DMS53 treated with DMSO at 0.1 percent for 48 hours (cell line): ENCODE results near the gene SLC17A3.

ENCODE experiments used
- DNase-seq: peaks from one replicate; lab custom pipeline; 2025; ENCODE audit not compliant: unreplicated experiment; lab: John Stamatoyannopoulos, UW

SLC17A3 gene

GRCh38 chr6:25835442-25836283 is 38.4 kb downstream of the SLC17A3 start:
- no peak for DNase-seq

DNA sequence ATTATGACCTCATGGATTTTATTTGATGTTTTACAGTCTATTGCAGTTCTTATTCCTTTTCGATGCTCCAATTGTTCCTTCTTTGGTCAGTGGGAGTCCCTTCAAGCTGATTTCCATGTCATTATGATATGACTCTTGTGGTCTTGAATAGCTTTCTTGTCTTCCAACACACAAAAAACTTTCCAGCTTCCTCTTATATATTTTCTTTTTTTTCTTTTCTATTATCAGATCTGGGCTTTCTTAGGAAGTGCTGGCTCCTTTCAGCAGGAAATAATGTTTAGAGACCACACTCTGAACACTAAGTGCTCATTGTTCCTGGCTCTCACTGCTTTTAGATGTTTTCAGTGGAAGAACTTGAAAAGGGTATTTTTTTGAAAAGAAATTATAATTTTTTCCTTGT is 39.1 kb downstream of the SLC17A3 start:
- no peak for DNase-seq

DNA sequence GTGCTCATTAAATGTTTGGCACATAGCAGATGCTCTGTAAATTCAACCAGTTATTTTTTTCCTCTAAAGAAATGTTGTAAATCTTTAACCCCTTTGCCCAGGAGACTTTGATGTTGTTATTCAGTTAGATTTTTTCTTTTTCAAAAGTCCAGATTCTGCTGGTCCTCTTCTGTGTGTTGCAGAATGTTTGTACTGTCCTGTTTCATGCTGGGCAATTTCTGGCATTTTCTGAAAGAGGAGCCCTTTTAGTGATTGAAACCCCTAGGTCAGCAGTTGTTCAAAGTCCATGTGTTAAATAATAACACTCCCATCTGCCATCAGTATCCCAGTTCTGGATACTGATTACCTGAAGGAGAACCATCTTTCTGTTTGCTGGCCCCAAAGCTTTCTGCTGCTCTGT is 40.9 kb downstream of the SLC17A3 start:
- no peak for DNase-seq

- no peak for DNase-seq
Measured at GRCh38 chr6:25832670-25833069, 41.4 kb downstream of the SLC17A3 start.

GRCh38 chr6:25832307-25832662 is 41.8 kb downstream of the SLC17A3 start:
- no peak for DNase-seq

- no peak for DNase-seq
Measured at GRCh38 chr6:25831532-25832306, 42.3 kb downstream of the SLC17A3 start, which contains the start of gene SLC17A1. Gene SLC17A1, minus strand, starts transcription at chr6:25832052. Its CDS starts 1,495 bp downstream, at chr6:25830557.

GRCh38 chr6:25830458-25830857 is 43.6 kb downstream of the SLC17A3 start:
- DNase-seq: no peak

DNA sequence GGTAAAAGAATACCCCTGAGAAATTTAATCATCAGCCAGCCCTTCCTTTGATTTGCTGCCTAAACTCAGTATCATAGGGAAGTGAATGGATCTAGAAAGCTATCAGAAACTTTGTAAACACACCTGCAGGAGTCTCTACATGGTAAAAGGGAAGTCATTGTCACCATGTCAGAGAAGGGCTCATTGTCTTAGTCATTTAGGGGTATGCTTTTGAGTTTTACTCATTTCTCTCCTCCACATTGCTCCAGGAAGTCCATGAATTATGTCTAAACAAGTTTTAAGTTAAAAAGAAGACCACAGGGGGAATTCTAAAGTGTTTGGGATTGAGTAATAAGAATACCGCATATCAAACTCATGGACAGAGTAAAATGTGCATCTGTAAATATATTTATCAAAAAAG is 44.7 kb downstream of the SLC17A3 start:
- DNase-seq: no peak

DNA sequence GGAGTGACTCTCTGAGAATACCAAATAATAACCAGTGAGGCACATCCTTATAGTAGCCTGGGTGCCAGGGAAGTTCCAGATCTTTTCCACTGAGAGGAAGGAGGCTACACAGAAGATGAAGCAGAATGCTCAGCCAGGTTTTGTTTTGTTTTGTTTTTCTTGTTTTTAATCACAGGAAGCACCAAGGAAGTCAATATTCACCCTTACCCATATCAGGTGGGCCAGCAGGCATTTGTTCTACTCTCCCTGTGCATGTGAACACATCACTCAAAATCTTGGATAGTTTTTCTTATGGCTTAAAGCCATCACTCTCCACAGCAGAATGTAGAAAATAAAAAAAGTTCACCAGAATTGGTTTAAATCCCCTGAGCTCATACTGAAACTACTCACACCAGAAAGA is 52.7 kb downstream of the SLC17A3 start:
- no peak for DNase-seq

- DNase-seq: no peak
Measured at GRCh38 chr6:25816252-25816651, 57.8 kb downstream of the SLC17A3 start.

- DNase-seq: no peak
Measured at GRCh38 chr6:25815194-25815593, 58.8 kb downstream of the SLC17A3 start.

GRCh38 chr6:25804804-25805203 is 69.2 kb downstream of the SLC17A3 start:
- no peak for DNase-seq

DNA sequence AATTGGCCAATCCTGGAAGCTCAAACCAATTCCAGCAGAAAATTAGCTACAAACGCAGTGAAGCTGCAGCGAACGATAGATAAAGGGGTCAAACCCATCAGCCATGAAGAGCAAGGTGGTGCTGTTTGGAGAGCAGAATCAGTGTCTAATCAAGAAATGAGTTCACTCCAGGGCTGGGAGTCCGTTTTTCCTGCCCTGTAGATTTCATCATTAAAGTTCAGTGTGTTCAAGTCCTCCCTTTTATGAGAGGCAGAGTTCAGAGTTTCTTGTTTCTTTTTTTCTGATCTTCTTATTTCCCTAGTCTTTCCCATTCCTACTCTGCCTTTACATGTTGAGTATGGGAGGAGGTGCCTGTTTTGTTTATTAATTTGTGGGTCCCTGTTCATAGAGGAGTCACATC is 72.6 kb downstream of the SLC17A3 start:
- DNase-seq: no peak
